Non-pigmented ciliary epithelial cell (primary cell): ENCODE measurements around the gene RNF212.
"Not testable (repeated sequence)": the region's sequence is repeated elsewhere in the genome, so short reads cannot be mapped to it uniquely, and the experiment has no call there.

Experiments used
- DNase-seq: peaks from one replicate; pipeline ENCODE4 v3.0.0-alpha.2; 2010; ENCODE audit warnings: low read depth

RNF212 gene

GRCh38 chr4:1048773-1049590, 64.4 kb downstream of the RNF212 start:
- no peak for DNase-seq

GRCh38 chr4:1047976-1048772, 65.2 kb downstream of the RNF212 start:
- DNase-seq, result no peak

GRCh38 chr4:1047106-1047975, 66.0 kb downstream of the RNF212 start:
- no peak for DNase-seq

GRCh38 chr4:1046581-1047011, 66.8 kb downstream of the RNF212 start:
- not testable (repeated sequence) for DNase-seq

- DNase-seq, result no peak
These were observed 67.7 kb downstream of the RNF212 start for GRCh38 chr4:1045595-1046201.

GRCh38 chr4:1045193-1045594, 68.2 kb downstream of the RNF212 start:
- no peak for DNase-seq

GRCh38 chr4:1044469-1045192, 68.7 kb downstream of the RNF212 start:
- no peak for DNase-seq

- DNase-seq, result peak; percentile 98
These were observed 69.5 kb downstream of the RNF212 start for GRCh38 chr4:1043651-1044468.

- DNase-seq, result no peak
These were observed 70.2 kb downstream of the RNF212 start for GRCh38 chr4:1043162-1043561.

GRCh38 chr4:1042352-1043055, 70.9 kb downstream of the RNF212 start:
- DNase-seq, result no peak

- DNase-seq, result no peak
These were observed 71.4 kb downstream of the RNF212 start for GRCh38 chr4:1041936-1042330.

- DNase-seq, result no peak
These were observed 72.0 kb downstream of the RNF212 start for GRCh38 chr4:1041147-1041935.

GRCh38 chr4:1040344-1041146, 72.8 kb downstream of the RNF212 start:
- no peak for DNase-seq

GRCh38 chr4:1039493-1040343, 73.6 kb downstream of the RNF212 start:
- DNase-seq, result no peak

- DNase-seq, result no peak
These were observed 74.3 kb downstream of the RNF212 start for GRCh38 chr4:1038948-1039492.

GRCh38 chr4:1036976-1037810, 76.2 kb downstream of the RNF212 start:
- no peak for DNase-seq
